HG02885 (cell line): ENCODE results near the gene SUOX.
"Not testable (repeated sequence)": the region's sequence is repeated elsewhere in the genome, so short reads cannot be mapped to it uniquely, and the experiment has no call there.

Experiments
- ATAC-seq: cut with Tn5 transposase; IDR thresholded peaks from one replicate; pipeline ENCODE4 v1.9.1; 2021; ENCODE audit warnings: mild to moderate bottlenecking; ENCODE audit not compliant: unreplicated experiment, poor library complexity

The SUOX gene

GRCh38 chr12:55982319-55982936 is 14.6 kb upstream of the SUOX start:
- ATAC-seq, result peak; percentile 82

DNA sequence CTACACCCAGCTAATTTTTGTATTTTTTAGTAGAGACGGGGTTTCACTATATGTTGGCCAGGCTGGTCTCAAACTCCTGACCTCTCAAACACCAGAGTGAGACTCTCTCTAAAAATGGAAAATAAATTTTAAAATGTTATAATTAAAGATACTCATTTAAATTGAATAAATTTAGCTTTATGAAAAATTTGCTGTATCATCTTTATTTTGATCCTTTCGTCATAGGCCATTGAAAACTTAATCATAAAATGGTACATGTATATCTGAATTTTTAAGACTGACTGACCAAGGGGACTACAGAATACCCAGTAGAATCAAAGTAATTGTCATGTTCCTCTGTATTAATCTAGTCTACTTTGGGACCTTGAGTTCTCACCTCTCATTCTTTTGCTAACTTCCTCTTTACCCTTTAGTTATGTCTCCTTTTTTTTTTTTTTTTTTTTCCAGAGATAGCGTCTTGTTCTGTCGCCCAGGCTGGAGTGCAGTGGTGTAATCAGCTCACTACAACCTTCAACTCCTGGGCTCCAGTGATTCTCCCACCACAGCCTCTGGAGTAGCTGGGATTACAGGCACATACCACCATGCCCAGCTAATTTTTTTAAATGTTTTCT is 13.7 kb upstream of the SUOX start:
- ATAC-seq, result no peak

DNA sequence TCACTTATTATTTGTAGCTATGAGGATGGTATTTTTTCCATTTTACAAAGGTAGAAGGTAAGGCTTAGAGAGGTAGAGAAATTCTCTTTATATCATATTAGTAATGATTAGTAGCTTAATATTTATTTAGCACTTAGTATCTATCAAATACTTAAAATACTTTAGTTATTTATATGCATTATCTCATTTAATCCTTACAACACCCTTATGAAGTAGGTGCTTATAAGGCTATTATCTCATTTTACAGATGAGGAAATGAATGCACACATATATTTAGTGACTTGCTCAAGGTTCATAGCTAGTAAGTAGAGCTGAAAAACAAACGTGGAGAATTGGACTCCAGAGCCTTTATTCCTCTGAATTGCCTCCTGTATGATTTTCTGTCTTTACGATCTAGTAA is 12.2 kb upstream of the SUOX start:
- no peak for ATAC-seq

DNA sequence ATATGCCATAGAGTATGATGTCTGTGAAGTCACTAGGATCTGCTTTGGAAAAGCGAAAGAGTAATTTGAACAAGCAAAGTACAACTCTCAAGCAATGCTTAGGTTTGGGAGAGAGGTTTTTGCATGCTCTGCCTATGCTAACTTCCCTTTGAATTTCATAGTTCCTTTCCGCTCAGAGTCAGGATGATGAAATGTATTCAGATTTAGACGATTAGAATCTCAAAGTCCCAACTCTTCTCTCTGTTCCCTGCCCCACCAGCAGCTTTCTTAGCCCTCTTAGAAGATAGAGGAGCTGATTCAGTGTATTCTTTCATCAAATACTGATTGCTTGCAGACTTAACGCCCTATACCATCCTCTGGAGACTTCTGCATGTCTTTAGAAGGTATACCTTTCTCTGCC is 11.7 kb upstream of the SUOX start:
- ATAC-seq, result no peak

DNA sequence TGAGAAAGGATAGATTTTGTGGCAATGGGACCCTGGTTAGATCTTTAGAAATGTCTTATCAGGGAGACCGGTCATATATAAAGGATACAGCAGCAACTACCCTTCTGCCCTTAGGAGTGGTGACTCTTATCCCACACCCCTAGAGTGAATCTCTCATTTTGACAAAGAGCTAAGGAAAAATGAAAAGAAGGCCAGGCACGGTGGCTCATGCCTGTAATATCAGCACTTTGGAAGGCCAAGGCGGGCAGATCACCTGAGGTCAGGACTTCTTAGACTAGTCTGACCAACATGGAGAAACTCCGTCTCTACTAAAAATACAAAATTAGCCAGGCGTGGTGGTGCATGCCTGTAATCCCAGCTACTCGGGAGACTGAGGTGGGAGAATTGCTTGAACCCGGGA is 11.1 kb upstream of the SUOX start:
- not testable (repeated sequence) for ATAC-seq

DNA sequence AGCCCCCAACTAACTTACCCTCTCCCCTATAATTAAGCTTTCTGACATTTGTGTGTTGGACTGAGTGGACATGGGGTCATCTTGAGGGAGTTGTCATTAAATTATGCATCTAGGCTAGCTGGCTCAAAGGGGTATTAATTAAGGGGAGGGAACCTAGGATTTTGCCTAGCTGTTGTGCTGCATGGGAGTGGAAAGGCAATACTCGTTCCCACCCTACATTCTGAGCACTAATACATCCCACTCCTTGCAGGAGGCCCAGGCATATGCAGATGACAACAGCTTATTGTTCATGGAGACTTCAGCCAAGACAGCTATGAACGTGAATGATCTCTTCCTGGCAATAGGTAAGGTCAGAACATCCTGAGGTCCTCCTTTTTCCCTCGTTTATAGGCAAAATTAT is 6.0 kb upstream of the SUOX start:
- ATAC-seq, result no peak

- ATAC-seq, result no peak
These were observed 3.7 kb upstream of the SUOX start for GRCh38 chr12:55993230-55993853.

GRCh38 chr12:55995366-55995765 is 1.7 kb upstream of the SUOX start:
- ATAC-seq, result no peak

GRCh38 chr12:55996201-55996714 is 818 bp upstream of the SUOX start:
- no peak for ATAC-seq

- ATAC-seq, result no peak
These were observed 421 bp downstream of the SUOX start for GRCh38 chr12:55997535-55997859.

DNA sequence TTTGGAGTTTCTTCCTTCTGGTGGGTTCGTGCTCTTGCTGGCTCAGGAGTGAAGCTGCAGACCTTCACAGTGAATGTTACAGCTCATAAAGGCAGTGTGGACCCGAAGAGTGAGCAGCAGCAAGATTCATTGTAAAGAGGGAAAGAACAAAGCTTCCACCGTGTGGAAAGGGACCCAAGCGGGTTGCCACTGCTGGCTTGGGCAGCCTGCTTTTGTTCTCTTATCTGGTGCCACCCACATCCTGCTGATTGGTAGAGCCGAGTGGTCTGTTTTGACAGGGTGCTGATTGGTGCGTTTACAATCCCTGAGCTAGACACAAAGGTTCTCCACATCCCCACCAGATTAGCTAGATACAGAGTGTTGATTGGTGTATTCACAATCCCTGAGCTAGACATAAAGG is 2.4 kb downstream of the SUOX start:
- not testable (repeated sequence) for ATAC-seq

GRCh38 chr12:55999999-56000540 is 3.0 kb downstream of the SUOX start:
- ATAC-seq, result not testable (repeated sequence)

DNA sequence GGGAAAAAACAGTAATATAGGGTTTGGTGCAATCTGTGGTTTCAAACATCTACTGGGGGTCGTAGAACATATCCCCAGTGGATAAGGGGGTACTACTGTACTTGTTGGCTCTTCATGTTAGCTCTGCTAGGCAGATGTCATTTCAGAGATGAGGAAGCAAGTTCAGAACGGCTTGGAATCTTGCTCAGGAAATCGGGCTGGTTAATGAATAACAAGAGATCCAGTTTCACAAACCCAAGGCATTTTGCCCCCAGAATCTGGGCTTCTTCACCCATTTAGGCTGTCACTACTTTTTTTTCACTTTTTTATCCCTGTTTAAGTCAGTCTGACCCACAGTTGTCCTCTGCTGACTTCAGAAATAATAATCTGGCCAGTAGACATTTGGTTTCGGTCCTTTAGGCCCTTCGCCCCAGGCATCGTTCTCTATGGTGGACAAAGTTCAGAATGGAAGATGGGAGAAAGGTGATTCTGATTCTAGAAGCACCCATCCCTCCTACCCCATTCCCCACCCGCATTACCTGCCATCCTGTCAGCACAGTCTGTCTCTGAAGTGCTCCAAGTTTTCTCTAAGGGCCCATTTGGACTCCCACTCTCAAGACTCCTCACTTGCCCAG is 4.5 kb downstream of the SUOX start:
- no peak for ATAC-seq

DNA sequence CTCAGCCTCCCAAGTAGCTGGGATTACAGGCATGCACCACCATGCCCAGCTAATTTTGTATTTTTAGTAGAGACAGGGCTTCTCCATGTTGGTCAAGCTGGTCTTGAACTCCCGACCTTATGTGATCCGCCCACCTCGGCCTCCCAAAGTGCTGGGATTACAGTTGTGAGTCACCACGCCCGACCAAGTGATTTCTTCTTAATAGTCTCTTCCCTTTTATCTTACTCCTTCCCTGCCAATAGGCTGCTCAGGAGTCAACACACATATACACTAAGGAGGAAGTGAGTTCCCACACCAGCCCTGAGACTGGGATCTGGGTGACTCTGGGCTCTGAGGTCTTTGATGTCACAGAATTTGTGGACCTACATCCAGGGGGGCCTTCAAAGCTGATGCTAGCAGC is 6.3 kb downstream of the SUOX start:
- ATAC-seq, result not testable (repeated sequence)

- ATAC-seq, result no peak
These were observed 7.1 kb downstream of the SUOX start for GRCh38 chr12:56004211-56004610.

DNA sequence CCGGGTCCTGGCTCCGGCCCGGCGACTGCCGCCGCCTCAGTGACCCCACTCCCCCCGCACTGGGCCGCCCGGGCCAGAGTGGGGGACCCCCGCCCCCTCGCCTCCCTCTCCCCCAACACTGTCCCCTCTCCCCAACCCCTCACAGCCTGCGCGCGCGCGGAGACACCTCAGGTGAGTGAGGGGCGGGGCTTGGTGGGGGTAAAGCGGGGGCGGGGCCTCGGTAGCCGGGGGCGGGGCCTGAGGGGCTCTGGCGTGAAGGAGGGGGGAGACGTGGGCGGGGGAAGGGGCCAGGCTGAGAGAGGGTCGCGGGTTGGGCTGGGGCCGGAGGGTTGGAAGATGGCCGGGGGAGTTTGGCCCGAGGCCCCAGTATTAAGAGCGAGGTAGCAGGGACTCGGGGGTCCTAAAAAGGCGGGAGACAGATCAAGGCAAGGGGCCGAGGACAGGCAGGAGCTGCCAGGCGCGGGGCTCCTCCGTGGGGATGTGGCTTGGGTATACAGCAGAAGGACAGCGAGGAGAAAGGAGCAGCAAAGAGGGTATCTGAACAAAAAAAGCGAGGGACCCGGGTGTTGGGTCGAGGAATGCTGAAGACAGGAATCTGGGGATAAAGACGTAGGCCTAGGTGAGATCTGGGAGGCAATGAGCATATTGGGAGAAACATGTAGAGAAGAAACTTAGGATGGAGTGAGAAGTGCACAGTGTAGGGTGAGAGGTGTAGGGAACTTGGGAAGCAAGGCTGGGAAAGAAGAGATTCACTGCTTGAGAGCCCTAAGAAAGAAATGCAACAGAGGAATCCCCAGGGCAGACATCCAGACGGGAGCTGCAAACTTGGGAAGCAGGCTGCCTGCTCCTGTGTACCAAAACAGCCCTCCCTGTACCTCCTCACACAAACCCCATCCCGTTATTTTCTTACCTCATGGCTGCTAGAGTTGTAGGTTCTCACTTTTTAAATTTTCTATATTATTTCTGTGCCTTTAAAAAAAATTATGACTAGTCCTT is 10.8 kb downstream of the SUOX start:
- ATAC-seq, result peak; percentile 44

DNA sequence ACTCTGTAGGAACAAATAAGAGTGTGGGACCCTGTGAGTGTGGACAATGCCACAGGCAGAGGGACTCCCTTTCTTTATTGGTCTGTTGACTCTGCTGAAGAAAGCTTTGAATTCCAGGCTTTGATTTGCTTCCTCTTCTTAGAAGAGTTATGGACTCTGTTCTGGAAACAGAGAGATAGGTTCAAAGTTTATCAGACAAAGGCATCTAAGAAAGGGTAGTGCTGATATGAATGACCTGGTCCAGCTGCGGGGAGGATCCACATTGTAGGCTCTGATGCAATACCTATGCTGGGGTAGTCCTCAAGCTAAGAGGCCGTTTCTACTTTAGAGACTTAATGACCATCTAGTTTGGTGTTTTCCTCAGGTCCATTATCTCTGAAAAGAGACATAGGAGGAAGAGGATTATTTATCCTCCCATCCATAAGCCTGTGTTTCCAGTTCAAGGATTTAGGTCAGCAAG is 13.1 kb downstream of the SUOX start:
- ATAC-seq, result no peak

- no peak for ATAC-seq
These were observed 14.5 kb downstream of the SUOX start for GRCh38 chr12:56011509-56012090.

- ATAC-seq, result no peak
These were observed 16.4 kb downstream of the SUOX start for GRCh38 chr12:56013482-56013881.

DNA sequence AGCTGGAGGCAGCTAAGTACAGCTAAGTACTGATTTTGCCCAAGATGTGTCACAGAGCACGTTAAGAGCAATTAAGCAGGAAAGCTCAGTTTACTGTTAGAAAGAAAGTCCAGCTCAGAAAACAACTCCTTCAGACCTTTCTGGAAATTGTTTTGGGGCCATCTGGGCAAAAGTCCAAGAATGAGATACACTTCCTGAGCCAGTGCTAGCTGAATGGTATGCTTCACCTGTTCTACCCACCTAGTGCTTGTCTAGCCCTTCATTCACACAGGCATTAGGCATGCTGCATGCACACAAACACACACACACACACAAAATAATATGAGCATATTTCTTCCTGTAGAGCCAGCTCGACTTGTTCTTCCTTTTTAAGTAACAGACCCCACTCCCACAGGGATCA is 17.1 kb downstream of the SUOX start:
- ATAC-seq, result no peak
